PC-9 (cell line): ENCODE measurements around the gene GPRIN2. TPM values are rescaled to one million over a fixed set of nuclear protein-coding genes. Genes with fewer than 3 reads are reported as not detected.
"Not testable (repeated sequence)": the region's sequence is repeated elsewhere in the genome, so short reads cannot be mapped to it uniquely, and the experiment has no call there.

Source experiments
- BruUV-seq: library from RNA; stranded (reverse); fragments of 400-500 nt; replicated peaks from 2 replicates; lab custom pipeline; 2021; lab: Mats Ljungman, UMichigan
- CTCF ChIA-PET: fragments of 300-600 bp; sonication (Branson Sonifier 250); formaldehyde crosslinking; loops from one replicate; lab custom pipeline; 2022; ENCODE audit warnings: antibody characterized with exemption; lab: Charles Lee
- POLR2A ChIA-PET: fragments of 300-600 bp; sonication (Branson Sonifier 250); formaldehyde crosslinking; loops from one replicate; lab custom pipeline; 2022; ENCODE audit warnings: antibody characterized with exemption; ENCODE audit not compliant: unreplicated experiment; lab: Charles Lee
- DNase-seq, 2 experiments: peaks; one replicate each; pipeline versions ENCODE4 v3.0.0 to v3.0.0-alpha.2; 2015 to 2022; ENCODE audit warnings: mixed read lengths in 1 of 2
- H2AFZ ChIP-seq: fragments of 200-600 bp; sonication (generic); 2 replicates; pipeline ENCODE4 v1.8.1; 2017; ENCODE audit warnings: antibody characterized with exemption
- H3F3A ChIP-seq: fragments of 200-600 bp; sonication (generic); 2 replicates; pipeline ENCODE4 v1.8.1; 2017; ENCODE audit warnings: antibody characterized with exemption, mild to moderate bottlenecking, low read depth; ENCODE audit not compliant: insufficient read depth
- H3K27ac ChIP-seq: fragments of 200-600 bp; sonication (generic); 2 replicates; pipeline ENCODE4 v1.6.1; 2016; ENCODE audit warnings: mixed run types
- H3K27me3 ChIP-seq: fragments of 200-600 bp; sonication (generic); 2 replicates; pipeline ENCODE4 v1.6.1; 2016; ENCODE audit warnings: low read depth, mixed run types; ENCODE audit not compliant: insufficient read depth
- H3K36me3 ChIP-seq: fragments of 200-600 bp; sonication (generic); 2 replicates; pipeline ENCODE4 v1.6.1; 2016; ENCODE audit warnings: low read depth, mixed run types
- H3K4me1 ChIP-seq: fragments of 200-600 bp; sonication (generic); replicated peaks from 2 replicates; pipeline ENCODE4 v1.6.1; 2016; ENCODE audit warnings: mixed run types; ENCODE audit not compliant: insufficient read depth
- H3K4me2 ChIP-seq: fragments of 200-600 bp; sonication (generic); 2 replicates; pipeline ENCODE4 v1.6.1; 2017; ENCODE audit warnings: mixed run types
- H3K4me3 ChIP-seq: fragments of 200-600 bp; sonication (generic); 2 replicates; pipeline ENCODE4 v1.6.1; 2016; ENCODE audit warnings: mixed run types
- H3K79me2 ChIP-seq: fragments of 200-600 bp; sonication (generic); 2 replicates; pipeline ENCODE4 v1.6.1; 2017; ENCODE audit warnings: low read depth, mixed run types
- H3K9me2 ChIP-seq: fragments of 200-600 bp; sonication (generic); 2 replicates; pipeline ENCODE4 v1.8.1; 2017; ENCODE audit warnings: mild to moderate bottlenecking; ENCODE audit not compliant: insufficient read depth
- H3K9me3 ChIP-seq: fragments of 200-600 bp; sonication (generic); 2 replicates; pipeline ENCODE4 v1.8.1; 2016; ENCODE audit warnings: low read depth; ENCODE audit not compliant: insufficient read depth
- H4K20me1 ChIP-seq: fragments of 200-600 bp; sonication (generic); 2 replicates; pipeline ENCODE4 v1.8.1; 2017; ENCODE audit not compliant: insufficient read depth
- intact Hi-C: fragments of 100-400 bp; cut with micrococcal nuclease; formaldehyde crosslinking; loops from one replicate; pipeline ENCODE4 v1.10.0; 2022; ENCODE audit not compliant: unreplicated experiment
- total RNA-seq: library from RNA; stranded (reverse); gene quantifications from 2 replicates; pipeline ENCODE4 v1.2.3, GENCODE V29; 2021

The GPRIN2 gene
- total RNA-seq, 1 experiment from 2014 or later, result 33.1 TPM

- H3K27ac ChIP-seq, H4K20me1 ChIP-seq, H3K4me1 ChIP-seq, POLR2A ChIA-PET, H3K27me3 ChIP-seq, H2AFZ ChIP-seq, H3K4me3 ChIP-seq, DNase-seq, H3K9me2 ChIP-seq, intact Hi-C loops, CTCF ChIA-PET, H3K9me3 ChIP-seq, BruUV-seq, H3K79me2 ChIP-seq, H3K36me3 ChIP-seq, H3K4me2 ChIP-seq, H3F3A ChIP-seq: not testable (repeated sequence)
Observed at GRCh38 chr10:46593307-46593706, 36.8 kb upstream of the GPRIN2 start.

GRCh38 chr10:46591053-46591452 lies 34.6 kb upstream of the GPRIN2 start:
- H2AFZ ChIP-seq, H3K4me1 ChIP-seq, H3K27ac ChIP-seq, H3K36me3 ChIP-seq, H3K27me3 ChIP-seq, CTCF ChIA-PET, DNase-seq, H3K4me3 ChIP-seq, BruUV-seq, H3K9me3 ChIP-seq, H3K9me2 ChIP-seq, POLR2A ChIA-PET, H3K79me2 ChIP-seq, H4K20me1 ChIP-seq, intact Hi-C loops, H3F3A ChIP-seq, H3K4me2 ChIP-seq: not testable (repeated sequence)

GRCh38 chr10:46589589-46589988 lies 33.1 kb upstream of the GPRIN2 start:
- H3K79me2 ChIP-seq, H3K36me3 ChIP-seq, H4K20me1 ChIP-seq, CTCF ChIA-PET, H3K4me1 ChIP-seq, H3K4me2 ChIP-seq, POLR2A ChIA-PET, H3F3A ChIP-seq, H2AFZ ChIP-seq, H3K27me3 ChIP-seq, BruUV-seq, intact Hi-C loops, H3K9me3 ChIP-seq, DNase-seq, H3K9me2 ChIP-seq, H3K27ac ChIP-seq, H3K4me3 ChIP-seq: not testable (repeated sequence)

- POLR2A ChIA-PET, H3K4me2 ChIP-seq, CTCF ChIA-PET: not testable (repeated sequence)
Observed at GRCh38 chr10:46588221-46588620, 31.8 kb upstream of the GPRIN2 start.

GRCh38 chr10:46587546-46587945 lies 31.1 kb upstream of the GPRIN2 start:
- H3K9me2 ChIP-seq, H2AFZ ChIP-seq, H3K27me3 ChIP-seq, H3K4me2 ChIP-seq, POLR2A ChIA-PET, H3K9me3 ChIP-seq, CTCF ChIA-PET, H4K20me1 ChIP-seq, H3K27ac ChIP-seq, H3F3A ChIP-seq, H3K4me1 ChIP-seq, H3K79me2 ChIP-seq, DNase-seq, BruUV-seq, H3K4me3 ChIP-seq, intact Hi-C loops, H3K36me3 ChIP-seq: not testable (repeated sequence)

More at GRCh38 chr10:46588221-46588620, 31.8 kb upstream of the GPRIN2 start:
- H3F3A ChIP-seq, DNase-seq, H3K9me3 ChIP-seq, H3K36me3 ChIP-seq, H3K4me1 ChIP-seq, H3K27me3 ChIP-seq, BruUV-seq, H3K4me3 ChIP-seq, H3K27ac ChIP-seq, H4K20me1 ChIP-seq, H3K9me2 ChIP-seq, intact Hi-C loops, H3K79me2 ChIP-seq, H2AFZ ChIP-seq: not testable (repeated sequence)

- not testable (repeated sequence) for DNase-seq
Observed at GRCh38 chr10:46585246-46585645, 28.8 kb upstream of the GPRIN2 start.

GRCh38 chr10:46584196-46584595 lies 27.7 kb upstream of the GPRIN2 start:
- H3K4me3 ChIP-seq, H3F3A ChIP-seq, H3K4me1 ChIP-seq, H4K20me1 ChIP-seq, CTCF ChIA-PET, H3K9me3 ChIP-seq, H3K4me2 ChIP-seq, intact Hi-C loops, H3K27ac ChIP-seq, H3K9me2 ChIP-seq, BruUV-seq, H2AFZ ChIP-seq, H3K27me3 ChIP-seq, H3K79me2 ChIP-seq, POLR2A ChIA-PET, H3K36me3 ChIP-seq, DNase-seq: not testable (repeated sequence)

More at GRCh38 chr10:46585246-46585645, 28.8 kb upstream of the GPRIN2 start:
- H2AFZ ChIP-seq, H3K4me1 ChIP-seq, H3K27ac ChIP-seq, H3K79me2 ChIP-seq, POLR2A ChIA-PET, H4K20me1 ChIP-seq, intact Hi-C loops, H3K9me3 ChIP-seq, BruUV-seq, H3K36me3 ChIP-seq, H3K4me2 ChIP-seq, H3F3A ChIP-seq, H3K9me2 ChIP-seq, H3K27me3 ChIP-seq, CTCF ChIA-PET, H3K4me3 ChIP-seq: not testable (repeated sequence)
